Cerebellar nuclear complex (tissue), 1 donor: ENCODE data around the gene PPP2R3B.

Source experiments
- DNase-seq, 2 experiments: peaks; one replicate each; lab custom pipeline; 2025; lab: John Stamatoyannopoulos, UW

The PPP2R3B gene

GRCh38 chrX:370244-370962 lies 16.3 kb downstream of the PPP2R3B start:
- DNase-seq = no peak

DNA sequence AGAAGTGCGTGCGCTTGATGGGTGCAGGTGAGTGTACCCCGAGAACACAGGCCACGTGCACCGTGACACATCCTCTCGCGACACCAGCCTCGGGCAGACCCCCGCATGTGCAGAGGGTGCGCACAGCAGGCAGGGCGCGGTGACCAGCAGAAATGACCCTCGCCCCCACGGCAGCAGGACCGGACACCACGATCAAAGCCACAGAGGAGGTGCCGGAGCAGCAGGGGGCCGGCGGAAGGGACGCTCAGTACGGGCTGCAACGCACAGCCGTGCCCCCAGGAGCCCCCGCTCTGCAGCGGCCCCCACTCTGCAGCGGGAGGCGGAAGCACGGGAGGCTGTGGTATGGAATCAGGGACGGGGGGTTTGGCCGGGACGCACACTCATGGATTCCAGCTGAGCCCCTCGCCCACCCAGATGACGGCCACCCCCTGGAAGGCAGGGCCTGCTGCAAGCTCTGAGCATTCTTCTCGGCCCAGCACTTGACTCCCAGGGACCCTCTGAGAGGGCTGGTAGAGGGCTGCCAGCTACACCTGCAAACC lies 17.1 kb downstream of the PPP2R3B start:
- no peak for DNase-seq

DNA sequence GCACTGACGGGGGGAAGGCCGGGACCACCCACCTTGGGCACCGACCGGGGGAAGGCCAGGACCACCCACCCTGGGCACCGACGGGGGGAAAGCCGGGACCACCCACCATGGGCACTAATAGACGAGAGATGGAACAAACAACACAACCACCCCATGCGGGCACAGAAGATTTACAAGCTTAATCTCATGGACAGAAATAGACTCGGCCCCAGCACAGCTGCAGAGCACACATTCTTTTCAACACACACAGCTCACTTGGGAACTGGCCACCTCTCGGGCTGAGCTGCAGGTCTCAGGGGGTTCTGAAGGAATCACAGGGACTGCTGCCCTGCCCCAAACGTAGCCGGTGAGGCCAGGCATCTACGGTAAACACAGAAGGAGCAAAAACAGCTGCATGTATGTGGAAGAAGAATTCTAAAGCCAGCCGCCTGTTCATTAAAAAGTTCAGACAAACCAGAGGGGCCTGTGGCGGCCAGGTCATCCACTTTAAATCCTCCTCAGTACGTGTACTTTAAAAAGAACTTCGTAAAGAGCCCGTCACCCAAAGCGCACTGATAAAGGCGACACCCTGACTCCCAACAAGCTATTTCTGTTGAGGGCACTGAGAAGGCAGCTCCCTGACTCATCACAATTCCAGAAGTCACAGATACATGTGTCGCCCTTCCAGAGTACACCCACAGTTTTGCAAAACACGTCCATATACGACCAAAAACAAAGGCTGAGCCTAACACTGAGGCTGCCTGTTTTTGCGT lies 17.7 kb downstream of the PPP2R3B start:
- no peak for DNase-seq

DNA sequence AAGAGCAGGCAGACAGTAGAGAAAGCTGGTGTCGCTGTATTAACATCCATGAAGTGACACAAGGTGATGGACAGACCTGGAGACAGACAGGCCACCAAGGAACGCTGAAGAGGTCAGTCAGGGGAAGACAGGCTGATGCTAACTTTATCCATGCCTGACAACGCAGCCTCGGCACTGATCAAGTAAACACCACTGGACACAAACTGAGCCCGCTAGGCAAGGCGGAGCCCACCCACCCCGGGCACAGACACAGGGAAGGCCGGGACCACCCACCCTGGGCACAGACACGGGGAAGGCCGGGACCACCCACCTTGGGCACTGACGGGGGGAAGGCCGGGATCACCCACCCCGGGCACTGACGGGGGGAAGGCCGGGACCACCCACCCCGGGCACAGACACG lies 18.8 kb downstream of the PPP2R3B start:
- DNase-seq = no peak

GRCh38 chrX:367349-367748 lies 19.4 kb downstream of the PPP2R3B start:
- no peak for DNase-seq

- no peak for DNase-seq
Observed at GRCh38 chrX:363621-364375, 22.9 kb downstream of the PPP2R3B start.

DNA sequence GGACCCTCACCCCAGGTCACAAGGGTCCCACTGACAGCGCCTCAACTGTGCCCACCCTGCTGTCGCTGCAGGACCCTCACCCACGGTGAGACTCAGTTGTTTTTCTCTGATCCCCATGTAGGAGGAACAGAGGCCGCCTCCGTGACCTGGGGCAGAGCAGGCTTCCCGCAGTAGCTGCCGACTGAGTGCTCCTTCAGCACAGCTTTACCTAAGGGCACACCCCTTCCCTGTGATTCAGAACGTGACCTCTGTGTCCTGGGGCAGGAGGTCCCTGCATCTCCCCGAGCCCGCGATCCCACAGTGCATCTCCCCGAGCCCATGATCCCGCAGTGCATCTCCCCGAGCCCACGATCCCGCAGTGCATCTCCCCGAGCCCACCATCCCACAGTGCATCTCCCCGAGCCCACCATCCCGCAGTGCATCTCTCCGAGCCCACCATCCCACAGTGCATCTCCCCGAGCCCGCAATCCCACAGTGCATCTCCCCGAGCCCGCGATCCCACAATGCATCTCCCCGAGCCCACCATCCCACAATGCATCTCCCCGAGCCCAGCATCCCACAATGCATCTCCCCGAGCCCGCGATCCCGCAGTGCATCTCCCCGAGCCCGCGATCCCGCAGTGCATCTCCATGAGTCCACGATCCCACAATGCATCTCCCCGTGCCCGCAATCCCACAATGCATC lies 23.6 kb downstream of the PPP2R3B start:
- DNase-seq = no peak

- DNase-seq = no peak
Observed at GRCh38 chrX:362351-362750, 24.4 kb downstream of the PPP2R3B start.

DNA sequence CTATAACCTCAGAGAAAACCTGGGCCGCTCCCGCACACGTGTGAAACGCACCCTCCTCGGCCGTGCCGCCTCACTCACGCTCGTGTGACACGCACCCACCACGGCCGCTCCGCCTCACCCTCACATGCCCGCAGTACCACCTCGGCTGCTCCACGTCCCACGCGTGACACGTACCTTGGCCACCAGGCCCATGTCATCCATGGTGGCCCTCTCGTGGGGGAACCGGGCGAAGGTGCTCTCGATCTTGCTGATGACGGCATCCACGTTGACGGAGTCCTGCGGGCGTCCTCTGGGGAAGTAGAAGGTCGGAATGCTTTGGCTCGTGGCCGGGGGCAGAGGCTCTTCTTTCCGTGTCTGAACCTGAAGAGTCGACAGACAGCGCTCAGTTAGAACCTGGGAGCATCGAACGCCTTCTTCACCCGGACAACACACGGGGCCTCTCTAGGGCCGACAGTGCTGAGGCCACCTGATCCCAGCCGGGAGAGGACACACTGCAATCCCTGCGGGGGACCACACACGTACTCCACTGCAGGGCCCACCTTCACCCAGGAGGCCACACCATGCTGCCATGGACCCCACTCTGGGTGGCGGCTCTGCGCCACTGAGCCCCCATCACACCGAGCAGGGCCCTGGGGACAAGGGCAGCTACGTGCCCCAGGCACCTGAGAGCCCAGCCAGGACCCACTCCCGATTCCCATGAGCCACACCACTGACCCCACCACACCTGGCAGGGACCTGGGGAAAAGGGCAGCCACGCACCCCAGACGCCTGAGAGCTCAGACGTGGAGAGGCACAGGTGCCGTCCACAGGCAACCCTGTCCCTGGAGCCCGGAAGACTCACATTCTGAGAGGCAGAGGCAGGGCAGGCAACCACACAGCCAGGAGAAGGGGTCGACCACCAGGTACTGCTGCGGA lies 25.2 kb downstream of the PPP2R3B start:
- DNase-seq = no peak

GRCh38 chrX:360496-361150 lies 26.1 kb downstream of the PPP2R3B start:
- DNase-seq = no peak

GRCh38 chrX:358651-359143 lies 28.0 kb downstream of the PPP2R3B start:
- DNase-seq = no peak

GRCh38 chrX:357693-358471 lies 28.8 kb downstream of the PPP2R3B start:
- DNase-seq = no peak

- DNase-seq = no peak
Observed at GRCh38 chrX:357035-357692, 29.5 kb downstream of the PPP2R3B start.

- DNase-seq = no peak
Observed at GRCh38 chrX:356385-357034, 30.2 kb downstream of the PPP2R3B start.

DNA sequence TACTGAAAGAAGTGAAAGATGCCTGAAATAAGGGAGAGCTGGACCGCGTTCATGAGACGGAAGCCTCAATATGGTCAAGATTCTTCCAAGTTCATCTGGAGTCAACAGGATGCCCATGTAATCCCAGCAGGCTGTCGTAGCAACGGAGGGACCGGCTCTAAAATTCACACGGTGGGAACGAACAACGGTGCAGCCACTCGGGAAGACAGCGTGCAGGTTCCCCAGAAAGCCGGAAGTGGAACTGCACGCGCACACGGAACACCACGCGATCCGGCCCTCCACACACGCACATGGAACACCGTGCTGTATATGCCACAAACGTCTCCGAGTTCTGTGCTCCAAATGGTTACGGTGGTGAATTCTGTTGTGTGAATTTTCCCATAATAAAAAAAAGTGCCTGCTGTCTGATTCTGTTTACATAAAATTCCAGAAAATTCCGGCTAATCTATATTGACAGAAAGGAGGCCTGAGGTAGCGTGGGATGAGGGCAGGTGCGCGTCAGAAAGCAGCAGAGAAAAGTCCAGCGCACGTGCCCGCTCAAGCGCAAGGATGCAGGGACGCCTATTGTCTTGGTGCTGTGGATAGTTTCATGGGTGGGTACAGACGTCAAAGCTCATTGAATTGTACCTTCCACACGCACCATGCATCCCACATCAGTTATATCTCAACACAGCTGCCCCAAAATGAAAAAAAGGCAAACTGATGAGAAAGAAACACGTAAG lies 31.2 kb downstream of the PPP2R3B start:
- no peak for DNase-seq

- DNase-seq = no peak
Observed at GRCh38 chrX:353566-354535, 32.9 kb downstream of the PPP2R3B start.
